ENCODE data around the gene EXOSC9.
"Not testable (repeated sequence)": the region's sequence is repeated elsewhere in the genome, so short reads cannot be mapped to it uniquely, and the experiment has no call there.

DNA sequence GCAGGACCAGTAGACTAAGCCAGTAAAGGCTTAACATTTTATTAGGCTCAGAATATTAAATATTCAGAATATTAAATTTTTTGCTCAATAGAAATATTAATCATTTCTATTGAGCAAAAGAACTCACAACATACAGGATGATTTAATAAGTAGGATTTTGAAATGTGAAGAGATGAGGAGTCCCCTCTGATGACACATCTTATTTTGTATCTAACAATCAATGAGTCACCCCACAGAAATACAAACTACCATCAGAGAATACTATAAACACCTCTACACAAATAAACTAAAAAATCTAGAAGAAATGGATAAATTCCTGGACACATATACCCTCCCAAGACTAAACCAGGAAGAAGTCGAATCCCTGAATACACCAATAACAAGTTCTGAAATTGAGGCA, 49.0 kb upstream of the EXOSC9 start:
- TF ChIP-seq CTCF (conservative IDR thresholded peaks at IDR 0.05); ZFX (IDR thresholded peaks at IDR 0.05): not testable (repeated sequence)
